Thymus (tissue), 11 donors: ENCODE measurements around the gene CCDC6. TPM values are rescaled to one million over a fixed set of nuclear protein-coding genes. Genes with fewer than 3 reads are reported as not detected.
A peak's percentile ranks its signal among the peaks of the same experiment; 100 is the strongest.

Experiments used
- DNase-seq, 9 donors: peaks; one replicate each; pipeline ENCODE4 v3.0.0-alpha.2; 2013; ENCODE audit warnings: low spot score in 9 of 9, low read depth in 6 of 9, missing footprints in 1 of 9
- H3K27ac ChIP-seq, 2 donors: one replicate each; pipeline ENCODE4 v1.5.1; 2013; ENCODE audit warnings: control low read depth in 1 of 2, low read depth in 1 of 2, low read length in 1 of 2, mild to moderate bottlenecking in 1 of 2, moderate library complexity in 1 of 2
- H3K27me3 ChIP-seq, 2 donors: one replicate each; pipeline ENCODE4 v1.5.1; 2013; ENCODE audit warnings: low read length in 1 of 2; ENCODE audit not compliant: control insufficient read depth in 2 of 2, insufficient read depth in 1 of 2
- H3K36me3 ChIP-seq, 2 donors: one replicate each; pipeline ENCODE4 v1.5.1; 2013; ENCODE audit warnings: low read length in 1 of 2, mild to moderate bottlenecking in 1 of 2, moderate library complexity in 1 of 2; ENCODE audit not compliant: control insufficient read depth in 2 of 2, insufficient read depth in 2 of 2
- H3K4me1 ChIP-seq, 2 donors: one replicate each; pipeline ENCODE4 v1.5.1; 2013; ENCODE audit warnings: low read length in 2 of 2; ENCODE audit not compliant: control insufficient read depth in 2 of 2, insufficient read depth in 2 of 2
- H3K4me3 ChIP-seq, 2 donors: one replicate each; pipeline ENCODE4 v1.5.1; 2013; ENCODE audit warnings: low read length in 2 of 2, control low read depth in 1 of 2, mild to moderate bottlenecking in 1 of 2
- H3K9me3 ChIP-seq, 2 donors: one replicate each; pipeline ENCODE4 v1.5.1; 2013; ENCODE audit warnings: low read length in 1 of 2, mild to moderate bottlenecking in 1 of 2; ENCODE audit not compliant: control insufficient read depth in 2 of 2, insufficient read depth in 1 of 2
- WGBS: extraction: QIAGEN DNeasy Blood & Tissue Kit; methylation state at CpG from one replicate; pipeline ENCODE4 v1.1.7; 2013; 5-methylcytosine and 5-hydroxymethylcytosine counted together
- polyA plus RNA-seq: library from polyadenylated mRNA; stranded (reverse); fragments of 200-250 nt; gene quantifications from one replicate; pipeline ENCODE4 v1.2.3, GENCODE V29; 2013
- total RNA-seq: library from RNA; stranded (reverse); fragments of 120-200 nt; gene quantifications from one replicate; pipeline ENCODE4 v1.2.4, GENCODE V29; 2013
- donor health status: healthy.

CCDC6 gene
- total and polyA plus RNA-seq, 2 donors: 9.3 to 19.9 TPM

DNA sequence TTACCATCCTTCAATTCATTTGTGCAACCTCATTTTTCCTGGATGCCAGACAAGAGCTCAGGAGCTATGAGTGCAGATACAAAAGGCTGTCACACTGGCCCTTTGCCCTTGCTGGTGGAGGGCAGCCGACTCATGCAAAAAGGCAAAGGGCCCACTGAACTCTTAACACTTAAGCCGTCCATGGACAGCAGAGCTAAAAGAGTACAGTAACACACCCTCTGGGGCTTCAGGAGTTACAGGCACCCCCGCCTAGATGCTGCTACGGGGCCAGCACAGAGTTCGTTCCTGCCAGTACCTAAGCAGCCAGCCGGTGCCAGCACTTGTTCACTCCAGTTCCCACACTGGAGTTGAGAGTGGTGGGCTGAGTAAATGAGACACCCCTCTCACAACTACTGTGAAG lies 83.2 kb downstream of the CCDC6 start:
- Histone ChIP-seq H3K4me3 (no peak overlapping the region), H3K9me3 (no peaks in the 10 kb centered on the region), H3K4me1 (no peaks in the 10 kb centered on the region), H3K27ac (no peak overlapping the region), H3K27me3 (no peaks in the 10 kb centered on the region), H3K36me3 (no peaks in the 10 kb centered on the region)
- DNase-seq: no peak
- 98% methylated on average over 6 of the region's 6 CpGs for WGBS

DNA sequence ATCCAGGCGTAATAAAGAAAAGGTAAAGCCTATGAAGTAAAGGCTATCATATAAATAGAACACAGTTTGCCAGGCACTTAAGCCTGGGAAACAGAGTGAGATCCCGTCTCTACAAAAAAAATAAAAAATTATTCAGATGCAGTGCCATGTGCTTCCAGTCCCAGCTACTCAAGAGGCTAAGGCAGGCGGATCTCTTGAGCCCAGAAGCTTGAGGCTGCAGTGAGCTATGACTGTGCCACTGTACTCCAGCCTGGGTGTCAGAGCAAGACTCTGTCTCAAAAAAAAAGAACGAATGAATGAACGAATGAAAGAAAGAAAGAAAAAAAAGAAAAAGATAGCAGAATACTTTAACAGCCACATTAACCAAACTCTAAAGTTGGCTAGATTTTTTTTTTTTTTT lies 85.9 kb downstream of the CCDC6 start:
- H3K27me3 ChIP-seq: no peaks in the 10 kb centered on the region
- WGBS: 86% methylated on average over 5 of the region's 5 CpGs
- no peaks in the 10 kb centered on the region for H3K9me3 ChIP-seq
- no peak overlapping the region for H3K27ac ChIP-seq
- no peak for DNase-seq
- no peak overlapping the region for H3K4me3 ChIP-seq
- H3K4me1 ChIP-seq: no peaks in the 10 kb centered on the region
- H3K36me3 ChIP-seq: no peaks in the 10 kb centered on the region

DNA sequence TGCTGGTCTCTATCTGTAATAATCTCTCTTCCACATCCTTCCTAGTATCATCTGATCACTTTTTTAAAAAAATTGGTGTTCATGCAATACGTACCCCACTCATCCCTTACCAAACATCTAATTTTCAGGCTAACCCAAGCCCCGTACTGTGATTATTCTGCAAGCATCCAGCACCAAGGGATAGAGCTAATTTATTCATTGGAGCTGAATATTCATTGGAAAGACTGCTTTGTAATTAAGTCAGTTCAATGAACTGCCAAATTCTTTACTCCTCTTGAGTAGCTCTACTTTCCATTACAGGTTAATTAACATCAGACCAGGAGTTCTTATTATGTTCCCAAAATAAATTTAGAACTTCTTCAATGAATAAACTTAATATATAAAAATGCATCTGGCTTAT lies 86.7 kb downstream of the CCDC6 start:
- Histone ChIP-seq H3K4me1 (no peaks in the 10 kb centered on the region), H3K4me3 (no peak overlapping the region), H3K36me3 (no peaks in the 10 kb centered on the region), H3K9me3 (no peaks in the 10 kb centered on the region), H3K27ac (no peak overlapping the region), H3K27me3 (no peaks in the 10 kb centered on the region)
- DNase-seq: no peak
- WGBS: 92% methylated on average over 2 of the region's 2 CpGs

DNA sequence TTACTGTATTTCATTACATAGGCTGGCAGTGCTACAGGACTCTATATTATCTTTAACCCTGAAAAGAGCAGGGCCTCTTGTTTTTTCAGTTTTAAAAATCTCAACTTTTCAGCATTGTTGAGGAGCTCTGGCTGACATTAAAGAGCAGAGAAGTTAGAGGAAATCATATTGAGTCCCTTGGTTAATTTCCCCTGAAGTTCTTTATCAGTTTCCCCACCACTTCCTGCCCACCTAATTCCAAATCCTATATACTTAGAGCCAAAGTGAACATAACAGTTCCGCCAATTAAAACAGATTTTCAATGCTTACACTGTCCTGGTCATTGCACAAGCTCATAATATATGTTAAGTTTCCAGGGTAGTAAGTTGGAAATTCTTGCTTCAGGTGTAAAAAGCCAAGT lies 87.1 kb downstream of the CCDC6 start:
- H3K4me1 ChIP-seq: no peaks in the 10 kb centered on the region
- DNase-seq: no peak
- H3K36me3 ChIP-seq: no peaks in the 10 kb centered on the region
- H3K9me3 ChIP-seq: no peaks in the 10 kb centered on the region
- 96% methylated on average over 1 of the region's 1 CpG for WGBS
- no peaks in the 10 kb centered on the region for H3K27me3 ChIP-seq
- H3K4me3 ChIP-seq: no peak overlapping the region
- H3K27ac ChIP-seq: no peak overlapping the region

DNA sequence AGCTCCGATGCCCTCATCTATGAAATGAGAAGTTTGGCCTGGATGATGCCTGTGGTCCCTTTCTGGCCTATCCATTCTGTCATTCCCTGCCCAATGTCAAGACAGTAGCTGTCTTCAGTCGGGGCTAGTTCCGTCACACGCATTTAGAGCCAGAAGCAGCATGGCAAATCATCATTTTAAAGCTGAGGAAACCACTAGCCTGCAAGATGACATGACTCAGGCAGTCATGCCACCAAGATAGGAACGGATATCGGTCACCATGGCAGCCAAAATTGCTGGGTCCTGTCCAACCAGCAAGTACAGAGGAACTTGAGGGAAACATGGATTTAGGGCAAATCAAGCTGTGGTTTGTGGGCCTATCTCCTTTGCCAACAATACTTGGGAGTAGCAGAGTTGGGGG lies 88.6 kb downstream of the CCDC6 start:
- peaks cover 0 to 5% of the 10 kb centered on the region in 2 donors for H3K36me3 ChIP-seq
- 83% methylated on average over 6 of the region's 6 CpGs for WGBS
- H3K9me3 ChIP-seq: no peaks in the 10 kb centered on the region
- H3K27ac ChIP-seq: no peak overlapping the region
- H3K4me3 ChIP-seq: no peak overlapping the region
- DNase-seq: no peak
- no peaks in the 10 kb centered on the region for H3K27me3 ChIP-seq
- H3K4me1 ChIP-seq: no peaks in the 10 kb centered on the region

DNA sequence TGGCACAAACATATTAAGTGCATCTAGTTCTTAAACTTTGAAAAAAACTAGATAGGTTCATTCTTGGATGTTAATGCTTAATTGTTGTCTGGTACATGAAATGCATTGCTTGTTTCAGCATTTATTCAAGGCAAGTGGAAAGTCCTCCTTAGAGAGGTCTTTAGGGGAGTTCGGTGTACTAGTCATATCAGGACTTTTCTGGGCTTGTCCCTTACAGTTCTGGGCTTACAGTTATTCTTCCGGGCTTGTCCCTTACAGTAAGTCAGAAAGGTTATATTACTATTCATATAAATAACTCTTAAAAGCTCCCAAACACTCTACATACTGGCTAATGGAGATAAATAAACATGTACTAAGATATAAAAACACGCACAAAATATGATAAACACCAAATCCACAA lies 91.5 kb downstream of the CCDC6 start:
- H3K27me3 ChIP-seq: no peaks in the 10 kb centered on the region
- H3K4me3 ChIP-seq: no peak overlapping the region
- H3K27ac ChIP-seq: no peak overlapping the region
- WGBS: 84% methylated on average over 3 of the region's 3 CpGs
- no peaks in the 10 kb centered on the region for H3K4me1 ChIP-seq
- no peak for DNase-seq
- H3K9me3 ChIP-seq: no peaks in the 10 kb centered on the region
- peaks cover 15 to 29% of the 10 kb centered on the region in 2 donors for H3K36me3 ChIP-seq

DNA sequence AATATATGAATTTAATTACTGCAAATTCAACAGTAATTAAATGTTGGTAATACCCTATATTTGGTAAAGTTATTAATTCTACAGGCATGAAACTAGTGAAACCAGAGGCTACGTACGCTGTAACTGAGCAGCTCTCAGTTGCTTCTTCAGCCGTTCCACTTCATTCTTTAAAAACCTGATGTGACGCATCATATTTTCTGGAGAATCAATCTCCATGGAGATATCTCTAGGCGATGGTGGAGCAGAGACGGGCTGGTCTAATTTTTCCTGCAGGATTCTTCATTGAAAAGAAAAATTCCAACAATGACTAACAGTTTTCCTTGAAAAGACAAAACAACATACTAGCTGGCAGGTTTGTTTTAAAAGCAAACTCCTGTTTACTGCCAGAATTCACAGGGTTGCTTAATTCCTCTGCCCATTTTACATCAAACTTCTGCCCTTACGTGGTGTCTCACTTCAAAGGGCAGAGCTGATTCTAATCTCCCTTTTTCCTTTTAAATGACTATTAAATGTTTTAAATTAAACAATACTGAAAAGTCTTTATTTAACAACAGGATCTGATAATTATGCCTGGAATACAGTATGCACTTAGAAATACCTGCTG lies 93.7 kb downstream of the CCDC6 start:
- Histone ChIP-seq H3K4me1 (no peaks in the 10 kb centered on the region), H3K4me3 (no peak overlapping the region), H3K9me3 (no peaks in the 10 kb centered on the region), H3K27me3 (no peaks in the 10 kb centered on the region), H3K27ac (no peak overlapping the region), H3K36me3 (peaks cover 22 to 39% of the 10 kb centered on the region in 2 donors)
- WGBS: 98% methylated on average over 7 of the region's 7 CpGs
- DNase-seq: no peak

DNA sequence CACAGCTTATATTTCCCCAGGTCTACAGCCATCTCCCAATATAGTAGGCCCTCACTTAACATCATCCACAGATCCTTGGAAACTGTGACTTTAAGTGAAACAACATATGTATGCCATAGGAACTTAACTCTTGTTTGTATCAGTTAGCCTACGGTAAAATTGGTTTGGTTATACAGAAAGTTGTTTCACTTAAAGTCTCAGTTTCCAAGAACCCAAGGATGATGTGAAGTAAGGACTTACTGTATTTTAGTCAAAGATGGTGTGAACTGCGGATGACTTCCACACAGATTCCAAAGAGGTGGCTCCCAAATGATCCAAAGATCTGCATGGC lies 96.7 kb downstream of the CCDC6 start:
- Histone ChIP-seq H3K4me1 (no peaks in the 10 kb centered on the region), H3K36me3 (peaks cover 34 to 66% of the 10 kb centered on the region in 2 donors), H3K4me3 (no peak overlapping the region), H3K9me3 (no peaks in the 10 kb centered on the region), H3K27me3 (no peaks in the 10 kb centered on the region), H3K27ac (no peak overlapping the region)
- DNase-seq: no peak
- WGBS: over 99% methylated on average over 2 of the region's 2 CpGs

DNA sequence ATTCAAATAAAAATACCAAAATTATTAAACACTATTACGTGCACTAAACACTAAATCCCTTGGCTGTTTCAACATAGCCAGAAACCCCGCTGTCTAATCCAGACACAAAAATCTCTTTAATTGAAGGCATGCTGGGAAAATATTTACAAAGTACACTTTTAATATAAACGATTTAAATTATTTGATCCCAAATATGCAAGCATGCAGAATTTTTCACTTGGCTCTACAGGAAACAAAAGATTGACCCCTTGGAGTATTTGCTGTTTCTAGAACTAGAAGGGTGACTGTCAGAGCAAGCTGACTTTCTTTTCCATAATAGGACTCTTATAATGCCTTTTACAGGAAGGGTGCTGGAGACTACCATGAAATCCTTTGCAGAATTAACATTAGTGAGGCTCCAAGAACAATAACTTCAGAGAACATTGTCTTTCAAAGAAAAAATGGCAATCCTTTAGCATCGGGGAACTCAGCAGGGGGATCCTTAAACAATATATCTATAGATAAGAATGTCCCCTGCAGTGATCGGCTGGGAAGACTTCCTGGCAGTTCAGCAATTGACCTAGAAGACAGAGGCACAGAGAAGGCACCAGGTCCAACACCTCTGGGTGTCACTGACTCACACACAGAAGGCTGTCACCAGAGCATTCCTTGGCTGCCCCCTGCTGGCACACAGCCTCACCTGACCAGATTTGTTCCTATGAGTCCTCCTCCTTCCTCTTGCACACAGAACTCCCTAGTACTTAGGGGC lies 97.3 kb downstream of the CCDC6 start:
- H3K27me3 ChIP-seq: no peaks in the 10 kb centered on the region
- peak in 8 of 9 donors; percentile 30 to 73 (median 46) for DNase-seq
- no peak overlapping the region for H3K27ac ChIP-seq
- WGBS: 82% methylated on average over 5 of the region's 5 CpGs
- H3K9me3 ChIP-seq: no peaks in the 10 kb centered on the region
- no peak overlapping the region for H3K4me3 ChIP-seq
- H3K4me1 ChIP-seq: no peaks in the 10 kb centered on the region
- H3K36me3 ChIP-seq: peaks cover 39 to 72% of the 10 kb centered on the region in 2 donors
